ENCODE measurements around the gene CCDC81.

The CCDC81 gene

GRCh38 chr11:86372041-86372440 lies 2.6 kb upstream of the CCDC81 start:
- no peak for DNase-seq (ENCODE audit: low spot score)
- peaks cover 1% of the 10 kb centered on the region for H3K4me1 Mint-ChIP-seq (ENCODE audit: low read depth)
- H3K27ac Mint-ChIP-seq = no peak overlapping the region
- H3K4me3 Mint-ChIP-seq = no peak overlapping the region
- H3K36me3 Mint-ChIP-seq (ENCODE audit: low read depth) = no peaks in the 10 kb centered on the region
- H3K27me3 Mint-ChIP-seq (ENCODE audit: low read depth) = peaks cover 10% of the 10 kb centered on the region
- H3K9me3 Mint-ChIP-seq = peaks cover 5% of the 10 kb centered on the region

GRCh38 chr11:86372586-86372985 lies 2.1 kb upstream of the CCDC81 start:
- H3K27me3 Mint-ChIP-seq (ENCODE audit: low read depth) = peaks cover 10% of the 10 kb centered on the region
- peaks cover 5% of the 10 kb centered on the region for H3K9me3 Mint-ChIP-seq
- DNase-seq (ENCODE audit: low spot score) = no peak
- no peak overlapping the region for H3K27ac Mint-ChIP-seq
- H3K36me3 Mint-ChIP-seq (ENCODE audit: low read depth) = no peaks in the 10 kb centered on the region
- H3K4me3 Mint-ChIP-seq = no peak overlapping the region
- H3K4me1 Mint-ChIP-seq (ENCODE audit: low read depth) = peaks cover 1% of the 10 kb centered on the region

- peaks cover 5% of the 10 kb centered on the region for H3K9me3 Mint-ChIP-seq
Measured at GRCh38 chr11:86374069-86374468, 618 bp upstream of the CCDC81 start.

GRCh38 chr11:86377972-86378371 lies 3.3 kb downstream of the CCDC81 start:
- Mint-ChIP-seq H3K4me1 (ENCODE audit: low read depth) (no peaks in the 10 kb centered on the region), H3K36me3 (ENCODE audit: low read depth) (no peaks in the 10 kb centered on the region), H3K27ac (no peak overlapping the region), H3K9me3 (peaks cover 5% of the 10 kb centered on the region), H3K4me3 (no peak overlapping the region), H3K27me3 (ENCODE audit: low read depth) (peaks cover 10% of the 10 kb centered on the region)
- DNase-seq (ENCODE audit: low spot score) = no peak

More at GRCh38 chr11:86374069-86374468, 618 bp upstream of the CCDC81 start:
- Mint-ChIP-seq H3K36me3 (ENCODE audit: low read depth) (no peaks in the 10 kb centered on the region), H3K27me3 (ENCODE audit: low read depth) (peaks cover 10% of the 10 kb centered on the region), H3K27ac (no peak overlapping the region), H3K4me1 (ENCODE audit: low read depth) (peaks cover 1% of the 10 kb centered on the region), H3K4me3 (no peak overlapping the region)
- no peak for DNase-seq (ENCODE audit: low spot score)

- H3K4me1 Mint-ChIP-seq (ENCODE audit: low read depth) = no peaks in the 10 kb centered on the region
- peaks cover 5% of the 10 kb centered on the region for H3K9me3 Mint-ChIP-seq
- peaks cover under 1% of the 10 kb centered on the region for H3K27me3 Mint-ChIP-seq (ENCODE audit: low read depth)
- no peaks in the 10 kb centered on the region for H3K36me3 Mint-ChIP-seq (ENCODE audit: low read depth)
- DNase-seq (ENCODE audit: low spot score) = no peak
- H3K27ac Mint-ChIP-seq = no peak overlapping the region
- no peak overlapping the region for H3K4me3 Mint-ChIP-seq
Measured at GRCh38 chr11:86380295-86381059, 5.8 kb downstream of the CCDC81 start.

- Mint-ChIP-seq H3K36me3 (ENCODE audit: low read depth) (no peaks in the 10 kb centered on the region), H3K4me1 (ENCODE audit: low read depth) (no peaks in the 10 kb centered on the region), H3K27ac (no peak overlapping the region), H3K4me3 (no peak overlapping the region), H3K9me3 (no peaks in the 10 kb centered on the region), H3K27me3 (ENCODE audit: low read depth) (no peaks in the 10 kb centered on the region)
- DNase-seq (ENCODE audit: low spot score) = no peak
Measured at GRCh38 chr11:86383041-86383955, 8.6 kb downstream of the CCDC81 start.

- H3K9me3 Mint-ChIP-seq = no peaks in the 10 kb centered on the region
- no peak overlapping the region for H3K27ac Mint-ChIP-seq
Measured at GRCh38 chr11:86386283-86386682, 11.6 kb downstream of the CCDC81 start.

GRCh38 chr11:86386746-86387145 lies 12.1 kb downstream of the CCDC81 start:
- no peaks in the 10 kb centered on the region for H3K4me1 Mint-ChIP-seq (ENCODE audit: low read depth)
- no peak for DNase-seq (ENCODE audit: low spot score)
- no peaks in the 10 kb centered on the region for H3K9me3 Mint-ChIP-seq
- no peaks in the 10 kb centered on the region for H3K27me3 Mint-ChIP-seq (ENCODE audit: low read depth)
- H3K27ac Mint-ChIP-seq = no peak overlapping the region
- H3K4me3 Mint-ChIP-seq = no peak overlapping the region
- H3K36me3 Mint-ChIP-seq (ENCODE audit: low read depth) = no peaks in the 10 kb centered on the region

More at GRCh38 chr11:86386283-86386682, 11.6 kb downstream of the CCDC81 start:
- Mint-ChIP-seq H3K36me3 (ENCODE audit: low read depth) (no peaks in the 10 kb centered on the region), H3K27me3 (ENCODE audit: low read depth) (no peaks in the 10 kb centered on the region), H3K4me3 (no peak overlapping the region), H3K4me1 (ENCODE audit: low read depth) (no peaks in the 10 kb centered on the region)
- DNase-seq (ENCODE audit: low spot score) = no peak

- Mint-ChIP-seq H3K36me3 (ENCODE audit: low read depth) (no peaks in the 10 kb centered on the region), H3K27ac (no peak overlapping the region), H3K27me3 (ENCODE audit: low read depth) (no peaks in the 10 kb centered on the region), H3K4me3 (no peak overlapping the region), H3K9me3 (no peaks in the 10 kb centered on the region), H3K4me1 (ENCODE audit: low read depth) (no peaks in the 10 kb centered on the region)
- DNase-seq (ENCODE audit: low spot score) = no peak
Measured at GRCh38 chr11:86388198-86388597, 13.5 kb downstream of the CCDC81 start.

- Mint-ChIP-seq H3K36me3 (ENCODE audit: low read depth) (no peaks in the 10 kb centered on the region), H3K9me3 (no peaks in the 10 kb centered on the region), H3K4me3 (no peak overlapping the region), H3K4me1 (ENCODE audit: low read depth) (no peaks in the 10 kb centered on the region), H3K27ac (no peak overlapping the region), H3K27me3 (ENCODE audit: low read depth) (no peaks in the 10 kb centered on the region)
- no peak for DNase-seq (ENCODE audit: low spot score)
Measured at GRCh38 chr11:86390487-86390886, 15.8 kb downstream of the CCDC81 start.

- Mint-ChIP-seq H3K27me3 (ENCODE audit: low read depth) (no peaks in the 10 kb centered on the region), H3K4me1 (ENCODE audit: low read depth) (peaks cover 3% of the 10 kb centered on the region), H3K4me3 (no peak overlapping the region), H3K27ac (no peak overlapping the region), H3K36me3 (ENCODE audit: low read depth) (no peaks in the 10 kb centered on the region), H3K9me3 (no peaks in the 10 kb centered on the region)
- no peak for DNase-seq (ENCODE audit: low spot score)
Measured at GRCh38 chr11:86395061-86395551, 20.4 kb downstream of the CCDC81 start.

GRCh38 chr11:86396396-86396795 lies 21.7 kb downstream of the CCDC81 start:
- DNase-seq (ENCODE audit: low spot score) = no peak
- Mint-ChIP-seq H3K4me3 (no peak overlapping the region), H3K27me3 (ENCODE audit: low read depth) (no peaks in the 10 kb centered on the region), H3K9me3 (no peaks in the 10 kb centered on the region), H3K27ac (no peak overlapping the region), H3K4me1 (ENCODE audit: low read depth) (peaks cover 3% of the 10 kb centered on the region), H3K36me3 (ENCODE audit: low read depth) (no peaks in the 10 kb centered on the region)

- Mint-ChIP-seq H3K27ac (no peak overlapping the region), H3K9me3 (no peaks in the 10 kb centered on the region), H3K36me3 (ENCODE audit: low read depth) (no peaks in the 10 kb centered on the region), H3K4me1 (ENCODE audit: low read depth) (peaks cover 3% of the 10 kb centered on the region), H3K27me3 (ENCODE audit: low read depth) (no peaks in the 10 kb centered on the region), H3K4me3 (no peak overlapping the region)
- DNase-seq (ENCODE audit: low spot score) = no peak
Measured at GRCh38 chr11:86397351-86397750, 22.7 kb downstream of the CCDC81 start.

GRCh38 chr11:86398106-86398505 lies 23.4 kb downstream of the CCDC81 start:
- H3K4me3 Mint-ChIP-seq = no peak overlapping the region
- H3K36me3 Mint-ChIP-seq (ENCODE audit: low read depth) = no peaks in the 10 kb centered on the region
- H3K27me3 Mint-ChIP-seq (ENCODE audit: low read depth) = no peaks in the 10 kb centered on the region
- peaks cover 3% of the 10 kb centered on the region for H3K4me1 Mint-ChIP-seq (ENCODE audit: low read depth)
- H3K9me3 Mint-ChIP-seq = no peaks in the 10 kb centered on the region
- DNase-seq (ENCODE audit: low spot score) = no peak
- no peak overlapping the region for H3K27ac Mint-ChIP-seq

Data from T-helper 2 cell treated with Interferon-gamma antibody and Interleukin-4, amounts not matched to agents 5 μg/mL and 100 μg/mL, for 36 hours (primary cell).